K562 (cell line): ENCODE results near the gene SHFL. TPM values are rescaled to one million over a fixed set of nuclear protein-coding genes. Genes with fewer than 3 reads are reported as not detected.

Experiments used
- CBFB ChIP-seq: sonication (generic); formaldehyde crosslinking; IDR thresholded peaks from 2 replicates; pipeline ENCODE4 v1.4.0; 2020; ENCODE audit warnings: mild to moderate bottlenecking, missing genetic modification reagents
- ELF4 ChIP-seq: fragments of 450-650 bp; formaldehyde crosslinking; IDR thresholded peaks from 2 replicates; pipeline ENCODE4 v1.4.0; 2022; ENCODE audit warnings: missing genetic modification characterization
- JUN ChIP-seq, 2 experiments: sonication (generic) in 1 of 2; formaldehyde crosslinking in 1 of 2; IDR thresholded peaks; 2 replicates each; pipeline versions ENCODE4 v1.6.1 to v1.8.0; 2012 to 2022; ENCODE audit warnings: borderline replicate concordance in 2 of 2, mild to moderate bottlenecking in 2 of 2, improper control_type of control experiment in 1 of 2, low read depth in 1 of 2, low read length in 1 of 2, missing genetic modification reagents in 1 of 2
- NFRKB ChIP-seq: fragments of 450-650 bp; IDR thresholded peaks from 2 replicates; pipeline ENCODE4 v1.6.1; 2016; ENCODE audit warnings: low read depth
- POLR2H ChIP-seq: IDR thresholded peaks from 2 replicates; pipeline ENCODE4 v1.6.1; 2016; ENCODE audit warnings: missing genetic modification characterization, low read depth, mild to moderate bottlenecking, control low read depth, missing compliant biosample characterization, moderate library complexity
- TBP ChIP-seq: optimal IDR thresholded peaks from 2 replicates; pipeline ENCODE3; 2011; ENCODE audit warnings: low read depth, low read length, improper control_type of control experiment
- ZNF384 ChIP-seq: IDR thresholded peaks from 2 replicates; pipeline ENCODE4 v1.6.1; 2012; ENCODE audit warnings: low read depth, low read length, improper control_type of control experiment
- ZNF518B ChIP-seq: fragments of 250-450 bp; sonication (Bioruptor Pico); IDR thresholded peaks from 2 replicates; pipeline ENCODE4 v1.5.0; 2021; ENCODE audit warnings: mild to moderate bottlenecking, moderate library complexity
- ZNF551 ChIP-seq: fragments of 250-450 bp; sonication (Bioruptor Pico); IDR thresholded peaks from 2 replicates; pipeline ENCODE4 v1.5.0; 2021; ENCODE audit warnings: mild to moderate bottlenecking, moderate library complexity
- ZNF76 ChIP-seq: fragments of 250-450 bp; sonication (Bioruptor Pico); IDR thresholded peaks from 2 replicates; pipeline ENCODE4 v1.4.0; 2020; ENCODE audit warnings: mild to moderate bottlenecking, moderate library complexity, borderline replicate concordance
- ZNF830 ChIP-seq: fragments of 250-450 bp; sonication (Bioruptor Pico); IDR thresholded peaks from 2 replicates; pipeline ENCODE4 v1.5.0; 2021; ENCODE audit warnings: mild to moderate bottlenecking
- polyA plus RNA-seq, 8 experiments: library from polyadenylated mRNA; depleted of rRNA in 4 of 8; stranded (reverse) in 5 of 8; unstranded in 3 of 8; fragments of >200 nt; fragmentation: Nextera tagmentation in 2 of 8; fragmentation: Illumina TruSeq in 1 of 8; extraction: Ambion mirVana in 2 of 8; extraction: Trizol in 1 of 8; gene quantifications; 2 replicates each; pipeline versions ENCODE4 v1.2.1 to v1.2.3, GENCODE V29; 2011 to 2014; ENCODE audit warnings: inconsistent platforms in 1 of 8, missing spikeins in 1 of 8
- total RNA-seq, 7 experiments: library from RNA; depleted of rRNA in 6 of 7; stranded (reverse); fragments of >200 nt in 6 of 7; fragmentation: Illumina TruSeq in 2 of 7; extraction: Trizol in 2 of 7; gene quantifications; 2 replicates each; pipeline versions ENCODE4 v1.2.1 to v1.2.3, GENCODE V29; 2011 to 2021; ENCODE audit warnings: low replicate concordance in 1 of 7
- TF ChIP-seq, protein P1 (sequence below): fragments of 250-450 bp; sonication (Bioruptor Pico); IDR thresholded peaks from 2 replicates; pipeline ENCODE4 v1.5.0; 2021; ENCODE audit warnings: mild to moderate bottlenecking, borderline replicate concordance
- TF ChIP-seq, protein P2 (sequence below): sonication (generic); formaldehyde crosslinking; IDR thresholded peaks from 2 replicates; pipeline ENCODE4 v1.8.0; 2023; ENCODE audit warnings: missing genetic modification reagents, mild to moderate bottlenecking, borderline replicate concordance
- TF ChIP-seq, protein P3 (sequence below): fragments of 450-650 bp; IDR thresholded peaks from 2 replicates; pipeline ENCODE4 v1.6.1; 2016; ENCODE audit warnings: borderline replicate concordance

Gene SHFL
- total and polyA plus RNA-seq, 9 of the 15 experiments (the other 6 are each of a cell fraction or from before 2014, with no cell fraction given) = 1.5 to 25.7 (median 13.0) TPM

DNA sequence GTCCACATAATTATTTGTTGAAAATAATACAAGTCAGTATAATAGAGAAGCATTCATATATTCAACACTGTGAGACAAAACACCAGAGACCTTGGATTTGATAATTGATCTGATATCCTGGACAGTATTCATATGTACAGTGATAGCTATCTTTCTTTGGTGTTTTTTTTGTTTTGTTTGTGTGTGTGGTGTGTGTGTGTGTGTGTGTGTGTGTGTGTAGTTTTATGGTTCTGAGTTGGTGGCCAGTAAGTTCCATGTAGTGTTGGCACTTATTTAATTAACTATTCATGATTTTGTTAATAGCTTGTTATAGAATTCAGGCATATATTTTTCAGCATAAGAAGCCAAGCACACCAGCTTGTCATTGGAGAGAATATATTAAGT, 18.0 kb downstream of the SHFL start (continued):
- TF ChIP-seq, protein P1, sequence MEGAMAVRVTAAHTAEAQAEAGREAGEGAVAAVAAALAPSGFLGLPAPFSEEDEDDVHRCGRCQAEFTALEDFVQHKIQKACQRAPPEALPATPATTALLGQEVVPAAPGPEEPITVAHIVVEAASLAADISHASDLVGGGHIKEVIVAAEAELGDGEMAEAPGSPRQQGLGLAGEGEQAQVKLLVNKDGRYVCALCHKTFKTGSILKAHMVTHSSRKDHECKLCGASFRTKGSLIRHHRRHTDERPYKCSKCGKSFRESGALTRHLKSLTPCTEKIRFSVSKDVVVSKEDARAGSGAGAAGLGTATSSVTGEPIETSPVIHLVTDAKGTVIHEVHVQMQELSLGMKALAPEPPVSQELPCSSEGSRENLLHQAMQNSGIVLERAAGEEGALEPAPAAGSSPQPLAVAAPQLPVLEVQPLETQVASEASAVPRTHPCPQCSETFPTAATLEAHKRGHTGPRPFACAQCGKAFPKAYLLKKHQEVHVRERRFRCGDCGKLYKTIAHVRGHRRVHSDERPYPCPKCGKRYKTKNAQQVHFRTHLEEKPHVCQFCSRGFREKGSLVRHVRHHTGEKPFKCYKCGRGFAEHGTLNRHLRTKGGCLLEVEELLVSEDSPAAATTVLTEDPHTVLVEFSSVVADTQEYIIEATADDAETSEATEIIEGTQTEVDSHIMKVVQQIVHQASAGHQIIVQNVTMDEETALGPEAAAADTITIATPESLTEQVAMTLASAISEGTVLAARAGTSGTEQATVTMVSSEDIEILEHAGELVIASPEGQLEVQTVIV (CRISPR knock-in tag) = no peak
- TF ChIP-seq ZNF76 (CRISPR knock-in tag) = no peak
- TF ChIP-seq NFRKB = no peak
- peak; percentile 43 for TF ChIP-seq POLR2H (tag)
- TF ChIP-seq TBP = no peak
- TF ChIP-seq, protein P2, sequence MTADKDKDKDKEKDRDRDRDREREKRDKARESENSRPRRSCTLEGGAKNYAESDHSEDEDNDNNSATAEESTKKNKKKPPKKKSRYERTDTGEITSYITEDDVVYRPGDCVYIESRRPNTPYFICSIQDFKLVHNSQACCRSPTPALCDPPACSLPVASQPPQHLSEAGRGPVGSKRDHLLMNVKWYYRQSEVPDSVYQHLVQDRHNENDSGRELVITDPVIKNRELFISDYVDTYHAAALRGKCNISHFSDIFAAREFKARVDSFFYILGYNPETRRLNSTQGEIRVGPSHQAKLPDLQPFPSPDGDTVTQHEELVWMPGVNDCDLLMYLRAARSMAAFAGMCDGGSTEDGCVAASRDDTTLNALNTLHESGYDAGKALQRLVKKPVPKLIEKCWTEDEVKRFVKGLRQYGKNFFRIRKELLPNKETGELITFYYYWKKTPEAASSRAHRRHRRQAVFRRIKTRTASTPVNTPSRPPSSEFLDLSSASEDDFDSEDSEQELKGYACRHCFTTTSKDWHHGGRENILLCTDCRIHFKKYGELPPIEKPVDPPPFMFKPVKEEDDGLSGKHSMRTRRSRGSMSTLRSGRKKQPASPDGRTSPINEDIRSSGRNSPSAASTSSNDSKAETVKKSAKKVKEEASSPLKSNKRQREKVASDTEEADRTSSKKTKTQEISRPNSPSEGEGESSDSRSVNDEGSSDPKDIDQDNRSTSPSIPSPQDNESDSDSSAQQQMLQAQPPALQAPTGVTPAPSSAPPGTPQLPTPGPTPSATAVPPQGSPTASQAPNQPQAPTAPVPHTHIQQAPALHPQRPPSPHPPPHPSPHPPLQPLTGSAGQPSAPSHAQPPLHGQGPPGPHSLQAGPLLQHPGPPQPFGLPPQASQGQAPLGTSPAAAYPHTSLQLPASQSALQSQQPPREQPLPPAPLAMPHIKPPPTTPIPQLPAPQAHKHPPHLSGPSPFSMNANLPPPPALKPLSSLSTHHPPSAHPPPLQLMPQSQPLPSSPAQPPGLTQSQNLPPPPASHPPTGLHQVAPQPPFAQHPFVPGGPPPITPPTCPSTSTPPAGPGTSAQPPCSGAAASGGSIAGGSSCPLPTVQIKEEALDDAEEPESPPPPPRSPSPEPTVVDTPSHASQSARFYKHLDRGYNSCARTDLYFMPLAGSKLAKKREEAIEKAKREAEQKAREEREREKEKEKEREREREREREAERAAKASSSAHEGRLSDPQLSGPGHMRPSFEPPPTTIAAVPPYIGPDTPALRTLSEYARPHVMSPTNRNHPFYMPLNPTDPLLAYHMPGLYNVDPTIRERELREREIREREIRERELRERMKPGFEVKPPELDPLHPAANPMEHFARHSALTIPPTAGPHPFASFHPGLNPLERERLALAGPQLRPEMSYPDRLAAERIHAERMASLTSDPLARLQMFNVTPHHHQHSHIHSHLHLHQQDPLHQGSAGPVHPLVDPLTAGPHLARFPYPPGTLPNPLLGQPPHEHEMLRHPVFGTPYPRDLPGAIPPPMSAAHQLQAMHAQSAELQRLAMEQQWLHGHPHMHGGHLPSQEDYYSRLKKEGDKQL = no peak
- no peak for TF ChIP-seq CBFB (CRISPR knock-in tag)
- TF ChIP-seq ZNF384 = 0 out of 2 replicates have a peak, but pooled peaks have one; percentile 10
- TF ChIP-seq ZNF551 (CRISPR knock-in tag) = no peak
- TF ChIP-seq ELF4 (CRISPR knock-in tag) = peak; percentile 48; the same call in 1 of the 2 replicates
- TF ChIP-seq ZNF518B = no peak
- no peak for TF ChIP-seq JUN (IDR thresholded peaks at IDR 0.05; ENCODE audit: borderline replicate concordance, low read depth, low read length)
- no peak for TF ChIP-seq JUN (CRISPR knock-in tag; IDR thresholded peaks at IDR 0.05; ENCODE audit: borderline replicate concordance)
- TF ChIP-seq ZNF830 (CRISPR knock-in tag) = no peak
- TF ChIP-seq, protein P3, sequence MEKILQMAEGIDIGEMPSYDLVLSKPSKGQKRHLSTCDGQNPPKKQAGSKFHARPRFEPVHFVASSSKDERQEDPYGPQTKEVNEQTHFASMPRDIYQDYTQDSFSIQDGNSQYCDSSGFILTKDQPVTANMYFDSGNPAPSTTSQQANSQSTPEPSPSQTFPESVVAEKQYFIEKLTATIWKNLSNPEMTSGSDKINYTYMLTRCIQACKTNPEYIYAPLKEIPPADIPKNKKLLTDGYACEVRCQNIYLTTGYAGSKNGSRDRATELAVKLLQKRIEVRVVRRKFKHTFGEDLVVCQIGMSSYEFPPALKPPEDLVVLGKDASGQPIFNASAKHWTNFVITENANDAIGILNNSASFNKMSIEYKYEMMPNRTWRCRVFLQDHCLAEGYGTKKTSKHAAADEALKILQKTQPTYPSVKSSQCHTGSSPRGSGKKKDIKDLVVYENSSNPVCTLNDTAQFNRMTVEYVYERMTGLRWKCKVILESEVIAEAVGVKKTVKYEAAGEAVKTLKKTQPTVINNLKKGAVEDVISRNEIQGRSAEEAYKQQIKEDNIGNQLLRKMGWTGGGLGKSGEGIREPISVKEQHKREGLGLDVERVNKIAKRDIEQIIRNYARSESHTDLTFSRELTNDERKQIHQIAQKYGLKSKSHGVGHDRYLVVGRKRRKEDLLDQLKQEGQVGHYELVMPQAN = no peak
